Heart right ventricle (tissue), 16 donors: ENCODE data around the gene CHRDL2. TPM values are rescaled to one million over a fixed set of nuclear protein-coding genes. Genes with fewer than 3 reads are reported as not detected.

Experiments
- ATAC-seq, 8 donors: fragments of 200-7000 bp; cut with Tn5 transposase; one replicate each; pipeline ENCODE4 v1.9.1; 2020; ENCODE audit warnings: mild to moderate bottlenecking in 8 of 8, moderate library complexity in 8 of 8, moderate number of reproducible peaks in 1 of 8
- DNase-seq, 2 donors: peaks; one replicate each; pipeline ENCODE4 v3.0.0-alpha.2; 2020
- H3K27ac ChIP-seq, 10 donors: fragments of 200-600 bp; sonication (generic) in 2 of 10; one replicate each; pipeline versions ENCODE4 v1.5.0 to v1.8.0; 2020 to 2022; ENCODE audit warnings: mild to moderate bottlenecking in 3 of 10
- H3K27me3 ChIP-seq, 7 donors: fragments of 200-600 bp; one replicate each; pipeline ENCODE4 v1.8.0; 2021 to 2022; ENCODE audit warnings: mild to moderate bottlenecking in 2 of 7
- H3K36me3 ChIP-seq, 9 donors: fragments of 200-600 bp; sonication (generic) in 1 of 9; one replicate each; pipeline versions ENCODE4 v1.5.0 to v1.8.0; 2020 to 2022; ENCODE audit warnings: mild to moderate bottlenecking in 2 of 9
- H3K4me1 ChIP-seq, 9 donors: fragments of 200-600 bp; sonication (generic) in 1 of 9; one replicate each; pipeline versions ENCODE4 v1.5.0 to v1.8.0; 2020 to 2022; ENCODE audit warnings: mild to moderate bottlenecking in 4 of 9
- H3K4me3 ChIP-seq, 10 donors: fragments of 200-600 bp; sonication (generic) in 2 of 10; one replicate each; pipeline versions ENCODE4 v1.5.0 to v1.8.0; 2020 to 2022; ENCODE audit warnings: mild to moderate bottlenecking in 7 of 10, moderate library complexity in 2 of 10
- H3K9me3 ChIP-seq, 11 donors: fragments of 200-600 bp in 10 of 11; sonication (generic) in 2 of 11; one replicate each; pipeline versions ENCODE4 v1.5.0 to v1.8.0; 2013 to 2022; ENCODE audit warnings: mild to moderate bottlenecking in 2 of 11, control low read depth in 1 of 11, moderate library complexity in 1 of 11
- CTCF ChIP-seq, 9 donors: fragments of 200-600 bp; sonication (generic) in 2 of 9; IDR thresholded peaks; one replicate each; pipeline versions ENCODE4 v1.5.0 to v1.8.0; 2021 to 2022; ENCODE audit warnings: antibody characterized with exemption in 9 of 9, mild to moderate bottlenecking in 5 of 9, moderate library complexity in 1 of 9
- WGBS, 2 donors: extraction: QIAGEN DNeasy Blood & Tissue Kit; methylation state at CpG; one replicate each; pipeline ENCODE4 v1.1.7; 2013; ENCODE audit warnings: inconsistent platforms in 1 of 2; 5-methylcytosine and 5-hydroxymethylcytosine counted together
- intact Hi-C, 10 donors: fragments of 100-400 bp; cut with DNase I; formaldehyde crosslinking; loops; one replicate each; pipeline versions ENCODE4 v1.11.1 to v1.14.2; 2022
- long read RNA-seq, 3 donors: library from polyadenylated mRNA; unstranded; transcript quantifications; one replicate each; pipeline ENCODE4 v2.0.0, GENCODE V29; 2020 to 2021
- polyA plus RNA-seq, 2 donors: library from polyadenylated mRNA; stranded (reverse); fragments of 200-250 nt; gene quantifications; one replicate each; pipeline ENCODE4 v1.2.3, GENCODE V29; 2013
- total RNA-seq, 10 donors: library from RNA; stranded (reverse); fragmentation: NEBNext Ultra II Directional in 3 of 10; extraction: Animal tissue kit (Norgen Biotek cat#: 25700) in 3 of 10; gene quantifications; one replicate each; pipeline versions ENCODE4 v1.2.1 to v1.2.4, GENCODE V29; 2021 to 2023
- donor health status: Arrhythmogenic right ventricular cardiomyopathy.
- donor health status: ischemic (EF 13 %, LVEDD 7.1; RV severe dilation, severe dysfunction).
- donor health status: healthy with polysubstance abuse.
- donor health status: DM: no; HTN: yes; CAD: no.
- donor health status: DM: no; HTN: no; CAD: no.
- donor health status: ischemic (EF 25% LVEDD 6.9; RV normal size, moderate dysfunction).
- donor health status: ischemic (EF 25% LVEDD 5.7; RV mildly dilated, moderate dysfunction).
- donor health status: healthy.
- donor health status: DM: yes; HTN: yes; CAD: no.
- donor health status: Ischemic cardiomyopathy.
- donor health status: ischemic (EF 35%, LVEDD 5.7; RV mildly dilated, moderate dysfunction).
- donor health status: nonischemic (EF 11% LVEDD 7.7; RV severe dilation, severe dysfunction).
- donor health status: DM: yes; HTN: yes; CAD: no.
- donor health status: PGD.
- donor health status: ischemic (EF 29% LVEDD 5.4; RV normal size, mild dysfunction).
- donor health status: nonischemic (EF 23%, LVEDD 6.1; RV moderate dilation, normal function).

CHRDL2 gene, protein sequence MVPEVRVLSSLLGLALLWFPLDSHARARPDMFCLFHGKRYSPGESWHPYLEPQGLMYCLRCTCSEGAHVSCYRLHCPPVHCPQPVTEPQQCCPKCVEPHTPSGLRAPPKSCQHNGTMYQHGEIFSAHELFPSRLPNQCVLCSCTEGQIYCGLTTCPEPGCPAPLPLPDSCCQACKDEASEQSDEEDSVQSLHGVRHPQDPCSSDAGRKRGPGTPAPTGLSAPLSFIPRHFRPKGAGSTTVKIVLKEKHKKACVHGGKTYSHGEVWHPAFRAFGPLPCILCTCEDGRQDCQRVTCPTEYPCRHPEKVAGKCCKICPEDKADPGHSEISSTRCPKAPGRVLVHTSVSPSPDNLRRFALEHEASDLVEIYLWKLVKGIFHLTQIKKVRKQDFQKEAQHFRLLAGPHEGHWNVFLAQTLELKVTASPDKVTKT
- total RNA-seq (10 to 100 TPM in 3 of 10 donors, 1 to 10 TPM in 6, under 1 TPM in 1; 1.00 to 19.7 (median 6.7) TPM), polyA plus RNA-seq (1 to 10 TPM; 4.0 to 8.4 TPM)
- long read RNA-seq, donor 1, partial matches to known transcripts: 1 of 6 reads
- long read RNA-seq, donor 1, other reads (novel, unspliced or antisense): 1 of 6 reads
- long read RNA-seq, donor 2, partial matches to known transcripts: 6 of 12 reads
- long read RNA-seq, donor 2, other reads (novel, unspliced or antisense): 1 of 12 reads
- long read RNA-seq, donor 3, partial matches to known transcripts: 7 of 10 reads
- long read RNA-seq, donor 3, other reads (novel, unspliced or antisense): 0 of 10 reads

DNA sequence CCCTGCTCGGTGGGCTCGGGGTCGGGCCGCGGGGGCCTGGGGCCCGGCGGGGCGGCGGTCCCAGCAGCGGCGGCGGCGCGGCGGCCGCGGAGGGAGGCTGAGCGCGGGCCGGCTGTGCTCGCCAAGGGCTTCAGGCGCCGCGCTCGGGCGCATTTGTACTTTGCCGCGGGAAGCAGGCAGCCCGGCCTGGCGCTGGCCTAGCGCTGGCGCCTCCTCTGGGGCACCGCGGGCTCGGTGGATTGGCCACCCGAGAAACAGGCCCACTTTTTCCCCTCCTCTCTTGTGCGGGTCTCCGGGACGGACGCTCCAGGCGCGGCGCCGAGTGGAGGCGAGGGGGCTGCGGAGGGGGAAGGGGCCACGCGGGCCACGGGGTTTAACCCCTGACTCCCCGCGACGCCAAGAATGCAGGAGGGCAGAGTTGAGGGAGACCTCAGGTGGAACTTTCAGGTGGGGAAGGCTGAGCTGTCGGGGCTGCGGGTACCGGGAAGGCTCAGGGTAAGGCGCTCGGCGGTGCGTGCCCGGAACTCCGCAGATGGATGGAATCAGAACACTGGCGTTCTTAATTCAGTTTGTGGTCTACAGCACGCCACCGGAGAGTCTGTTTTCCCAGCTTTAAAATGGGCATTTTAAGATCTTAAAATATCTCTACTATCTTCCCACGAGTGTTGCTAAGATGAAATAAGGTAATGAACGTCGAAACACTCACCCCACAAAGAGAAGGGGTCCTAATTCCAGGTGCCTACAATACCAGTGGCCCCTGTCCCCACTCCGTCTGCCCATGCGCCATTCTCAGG, at the start of gene CHRDL2:
CHRDL2 (minus strand) TSS at position 126 of the 794 bp plus-strand sequence. CDS start 538 bp downstream, outside the sequence.
- H3K9me3 ChIP-seq: no peaks in the 10 kb centered on the region
- WGBS, 2 donors: 11 to 13% methylated on average over 55 to 68 of the region's 69 CpGs
- peak in 1 of 2 donors; percentile 36 for DNase-seq
- H3K36me3 ChIP-seq: no peaks in the 10 kb centered on the region
- peaks cover 0 to 12% (median 5%) of the 10 kb centered on the region in 9 donors for H3K4me1 ChIP-seq
- H3K27ac ChIP-seq: peak within 1 kb of the TSS in 2 of 10 donors; percentile 9 to 20
- H3K4me3 ChIP-seq: peak within 1 kb of the TSS; percentile 21 to 55 (median 48)
- peaks cover 0 to 66% (median 47%) of the 10 kb centered on the region in 7 donors for H3K27me3 ChIP-seq
- no peak for TF ChIP-seq CTCF (IDR thresholded peaks at IDR 0.05)
- ATAC-seq: peak in 4 of 8 donors; percentile 41 to 63 (median 48)
- intact Hi-C loops: loop anchor here in 2 of 10 donors (5.0 to 10.0 kb wide), 2 partner anchors 119 to 237 kb away; partner anchors contain the start of gene LIPT2 (in 1 of the 2)

DNA sequence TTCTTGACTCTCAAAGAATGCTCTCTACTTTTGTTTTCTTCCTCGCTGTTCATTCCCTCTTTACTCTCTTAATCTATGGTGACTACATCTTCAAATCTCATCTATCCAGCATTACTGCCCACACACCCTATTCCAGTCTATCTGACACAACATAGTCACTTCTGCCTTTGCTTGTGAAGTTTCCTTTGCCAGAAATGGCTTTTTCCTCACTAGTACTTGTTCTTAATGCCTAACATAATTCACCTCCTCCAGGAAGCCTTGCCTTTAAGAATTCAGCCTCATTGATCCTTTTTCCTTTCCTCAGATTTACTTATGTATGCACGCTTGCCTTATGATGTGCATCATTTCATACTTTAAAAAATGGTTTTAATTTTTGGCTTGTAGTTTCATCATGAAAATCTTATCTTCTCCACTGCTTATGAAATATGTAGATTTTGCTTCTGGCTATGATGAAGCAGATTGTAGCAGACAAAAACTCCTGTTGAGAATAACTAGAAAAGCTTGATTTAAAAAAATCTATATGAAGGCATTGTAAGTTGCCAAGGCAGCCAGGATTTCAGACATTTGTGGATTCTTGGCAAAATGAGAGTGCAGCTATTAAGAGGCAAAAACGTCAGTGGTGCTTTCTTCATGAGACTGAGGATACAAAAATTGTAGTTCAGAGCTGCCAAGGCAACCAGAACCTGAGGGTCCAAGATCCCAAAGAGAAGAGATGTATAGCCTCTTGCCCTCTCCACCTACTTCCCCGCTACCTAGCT, 49.2 kb upstream of the CHRDL2 start:
- 84% methylated on average over 4 of the region's 4 CpGs for WGBS, 2 donors
- intact Hi-C loops: no loop called here
- Histone ChIP-seq H3K27ac (no peak overlapping the region), H3K9me3 (no peaks in the 10 kb centered on the region), H3K27me3 (no peaks in the 10 kb centered on the region), H3K4me3 (no peak overlapping the region), H3K4me1 (peaks cover 0 to 73% (median 34%) of the 10 kb centered on the region in 9 donors), H3K36me3 (no peaks in the 10 kb centered on the region)
- no peak for DNase-seq
- no peak for ATAC-seq
- TF ChIP-seq CTCF (IDR thresholded peaks at IDR 0.05): no peak

DNA sequence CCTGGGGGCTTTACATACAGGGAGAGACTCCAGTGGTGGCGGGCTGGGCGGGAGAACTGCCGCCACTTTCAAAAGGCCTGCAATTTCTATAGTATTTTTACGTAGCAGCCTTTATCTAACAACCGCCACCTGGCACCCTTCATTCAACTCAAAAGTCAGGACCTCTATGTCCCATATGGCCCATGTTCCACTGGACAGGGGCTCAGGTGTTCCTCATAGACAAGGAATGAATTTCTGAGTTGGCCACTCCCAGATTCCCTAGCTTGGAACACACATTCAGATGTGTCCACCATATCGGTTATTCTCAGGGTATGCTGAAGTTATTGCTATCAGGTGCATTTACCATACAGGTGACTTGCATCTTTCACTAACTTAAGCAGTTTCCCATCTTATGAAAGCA, 47.4 kb upstream of the CHRDL2 start:
- no peak overlapping the region for H3K27ac ChIP-seq
- H3K36me3 ChIP-seq: no peaks in the 10 kb centered on the region
- peaks cover 0 to 62% (median 25%) of the 10 kb centered on the region in 9 donors for H3K4me1 ChIP-seq
- ATAC-seq (no peak), DNase-seq (no peak)
- H3K4me3 ChIP-seq: no peak overlapping the region
- TF ChIP-seq CTCF (IDR thresholded peaks at IDR 0.05): no peak
- 99% methylated on average over 6 of the region's 6 CpGs for WGBS, 2 donors
- intact Hi-C loops: no loop called here
- H3K27me3 ChIP-seq: no peaks in the 10 kb centered on the region
- no peaks in the 10 kb centered on the region for H3K9me3 ChIP-seq
